HL-60/S4 (cell line): ENCODE measurements around the gene CCDC14.
"Not testable (repeated sequence)": the region's sequence is repeated elsewhere in the genome, so short reads cannot be mapped to it uniquely, and the experiment has no call there.

Source experiments
- in situ Hi-C: fragments of 300-500 bp; cut with MboI; formaldehyde crosslinking; loops from 2 replicates; pipeline ENCODE4 v1.14.3; 2022; ENCODE audit warnings: low sequenced_read_pairs

The CCDC14 gene

GRCh38 chr3:123960781-123961507, at the start of gene CCDC14:
CCDC14 (minus strand) TSS chr3:123961229; CDS start chr3:123961173, 56 bp downstream.
- in situ Hi-C loops, result no loop called here

- in situ Hi-C loops, result not testable (repeated sequence)
Measured at GRCh38 chr3:124008321-124008720, 47.3 kb upstream of the CCDC14 start.

GRCh38 chr3:124007186-124007585, 46.2 kb upstream of the CCDC14 start:
- in situ Hi-C loops, result no loop called here

- in situ Hi-C loops, result not testable (repeated sequence)
Measured at GRCh38 chr3:124002405-124003079, 41.5 kb upstream of the CCDC14 start.

GRCh38 chr3:124001366-124001765, 40.3 kb upstream of the CCDC14 start:
- in situ Hi-C loops, result not testable (repeated sequence)

- in situ Hi-C loops, result no loop called here
Measured at GRCh38 chr3:123997543-123997942, 36.5 kb upstream of the CCDC14 start.

GRCh38 chr3:123993818-123994217, 32.8 kb upstream of the CCDC14 start:
- in situ Hi-C loops, result no loop called here

GRCh38 chr3:123991730-123992588, 30.9 kb upstream of the CCDC14 start, which contains the start of gene ROPN1:
ROPN1 (minus strand) TSS chr3:123992124; CDS start chr3:123980481, 11,643 bp downstream.
- in situ Hi-C loops, result not testable (repeated sequence)

- in situ Hi-C loops, result no loop called here
Measured at GRCh38 chr3:123986427-123986826, 25.4 kb upstream of the CCDC14 start.

GRCh38 chr3:123984957-123985356, 23.9 kb upstream of the CCDC14 start:
- in situ Hi-C loops, result no loop called here

- in situ Hi-C loops, result no loop called here
Measured at GRCh38 chr3:123984350-123984749, 23.3 kb upstream of the CCDC14 start.

- in situ Hi-C loops, result not testable (repeated sequence)
Measured at GRCh38 chr3:123981317-123981716, 20.3 kb upstream of the CCDC14 start.

- in situ Hi-C loops, result no loop called here
Measured at GRCh38 chr3:123980539-123980938, 19.5 kb upstream of the CCDC14 start.

- in situ Hi-C loops, result not testable (repeated sequence)
Measured at GRCh38 chr3:123979525-123980501, 18.8 kb upstream of the CCDC14 start.

GRCh38 chr3:123976904-123977303, 15.9 kb upstream of the CCDC14 start:
- in situ Hi-C loops, result not testable (repeated sequence)

- in situ Hi-C loops, result not testable (repeated sequence)
Measured at GRCh38 chr3:123976181-123976898, 15.3 kb upstream of the CCDC14 start.

- in situ Hi-C loops, result not testable (repeated sequence)
Measured at GRCh38 chr3:123975030-123975429, 14.0 kb upstream of the CCDC14 start.

- in situ Hi-C loops, result no loop called here
Measured at GRCh38 chr3:123971406-123971805, 10.4 kb upstream of the CCDC14 start.

- in situ Hi-C loops, result not testable (repeated sequence)
Measured at GRCh38 chr3:123967260-123967659, 6.2 kb upstream of the CCDC14 start.
